Measurements from ENCODE around the gene DENND1A.
A peak's percentile ranks its signal among the peaks of the same experiment; 100 is the strongest.

The DENND1A gene

GRCh38 chr9:123608104-123608503, 321.8 kb downstream of the DENND1A start:
- DNase-seq = no peak

GRCh38 chr9:123607479-123607878, 322.4 kb downstream of the DENND1A start:
- DNase-seq = no peak

- DNase-seq = no peak
Measured at GRCh38 chr9:123606141-123606540, 323.8 kb downstream of the DENND1A start.

GRCh38 chr9:123605286-123605685, 324.6 kb downstream of the DENND1A start:
- no peak for DNase-seq

- no peak for DNase-seq
Measured at GRCh38 chr9:123604861-123605260, 325.1 kb downstream of the DENND1A start.

- no peak for DNase-seq
Measured at GRCh38 chr9:123601828-123602227, 328.1 kb downstream of the DENND1A start.

GRCh38 chr9:123599781-123600180, 330.1 kb downstream of the DENND1A start:
- DNase-seq = no peak

GRCh38 chr9:123597876-123598556, 331.9 kb downstream of the DENND1A start:
- peak in 1 of 3 experiments; percentile 14 for DNase-seq

- no peak for DNase-seq
Measured at GRCh38 chr9:123597048-123597447, 332.9 kb downstream of the DENND1A start.

GRCh38 chr9:123591283-123591682, 338.6 kb downstream of the DENND1A start:
- no peak for DNase-seq

GRCh38 chr9:123590499-123590898, 339.4 kb downstream of the DENND1A start:
- DNase-seq = no peak

- no peak for DNase-seq
Measured at GRCh38 chr9:123589361-123590239, 340.3 kb downstream of the DENND1A start.

GRCh38 chr9:123586275-123586674, 343.7 kb downstream of the DENND1A start:
- DNase-seq = no peak

- peak; percentile 42 to 77 (median 70) for DNase-seq
Measured at GRCh38 chr9:123584202-123585176, 345.4 kb downstream of the DENND1A start.

- no peak for DNase-seq
Measured at GRCh38 chr9:123583646-123584045, 346.3 kb downstream of the DENND1A start.

- DNase-seq = no peak
Measured at GRCh38 chr9:123571240-123571639, 358.7 kb downstream of the DENND1A start.

- peak; percentile 43 to 84 (median 79) for DNase-seq
Measured at GRCh38 chr9:123568691-123569688, 360.9 kb downstream of the DENND1A start.

GRCh38 chr9:123567013-123567412, 362.9 kb downstream of the DENND1A start:
- DNase-seq = no peak

GRCh38 chr9:123564652-123565051, 365.3 kb downstream of the DENND1A start:
- DNase-seq = no peak

- no peak for DNase-seq
Measured at GRCh38 chr9:123562844-123563346, 367.0 kb downstream of the DENND1A start.

- peak; percentile 76 to 99 (median 82) for DNase-seq
Measured at GRCh38 chr9:123561046-123561445, 368.9 kb downstream of the DENND1A start.
